Mucosa of gallbladder (tissue), 1 donor: ENCODE measurements around the gene PTGDS. TPM values are rescaled to one million over a fixed set of nuclear protein-coding genes. Genes with fewer than 3 reads are reported as not detected.

ENCODE experiments used
- DNase-seq: peaks from one replicate; pipeline ENCODE4 v3.0.0-alpha.2; 2020; ENCODE audit warnings: low spot score
- total RNA-seq: library from RNA; stranded (reverse); gene quantifications from one replicate; pipeline ENCODE4 v1.2.1, GENCODE V29; 2021
- donor health status: DM: no; HTN: no; CAD: no.

Gene PTGDS
- total RNA-seq, 1 donor from 2014 or later = 481 TPM

DNA sequence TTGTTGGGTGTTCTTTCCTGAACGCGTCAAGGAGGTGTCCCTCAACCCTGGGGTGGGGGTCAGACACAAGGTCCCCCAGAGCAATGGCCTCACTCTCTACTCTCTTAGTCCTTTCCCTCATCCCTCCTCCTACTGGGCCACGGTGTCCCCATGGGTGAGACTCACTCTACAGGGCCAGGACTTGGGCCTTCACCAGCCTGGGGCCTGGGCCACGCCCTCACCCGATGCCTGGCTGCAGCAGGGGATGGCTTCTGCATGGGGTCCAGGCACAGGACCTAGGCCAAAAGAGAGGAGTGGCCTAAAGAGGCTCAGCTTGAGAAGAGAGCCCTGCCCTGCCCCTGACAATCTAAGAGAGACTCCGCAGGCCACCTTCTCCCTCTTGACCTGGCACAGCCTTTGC, 19.4 kb upstream of the PTGDS start:
- no peak for DNase-seq

DNA sequence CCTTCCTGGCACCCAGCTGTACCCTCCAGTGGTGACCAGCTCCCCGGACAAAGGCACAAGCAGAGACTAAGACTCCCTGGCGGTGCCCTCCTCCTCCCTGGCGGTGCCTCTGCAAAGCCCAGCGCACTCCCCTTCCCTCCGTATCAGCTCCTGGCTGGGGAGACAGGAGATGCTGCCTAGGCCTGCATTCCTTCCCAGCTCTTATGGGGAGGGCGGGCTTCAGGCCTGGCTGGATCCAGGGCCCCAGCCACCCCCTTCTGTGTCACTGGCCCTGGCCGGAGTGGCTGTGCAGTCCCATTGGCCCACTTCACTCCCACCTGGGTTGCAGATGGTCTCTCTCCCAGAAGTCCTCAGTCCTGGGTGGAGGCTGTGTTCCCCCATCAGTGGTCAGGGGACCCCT, 18.8 kb upstream of the PTGDS start:
- no peak for DNase-seq

DNA sequence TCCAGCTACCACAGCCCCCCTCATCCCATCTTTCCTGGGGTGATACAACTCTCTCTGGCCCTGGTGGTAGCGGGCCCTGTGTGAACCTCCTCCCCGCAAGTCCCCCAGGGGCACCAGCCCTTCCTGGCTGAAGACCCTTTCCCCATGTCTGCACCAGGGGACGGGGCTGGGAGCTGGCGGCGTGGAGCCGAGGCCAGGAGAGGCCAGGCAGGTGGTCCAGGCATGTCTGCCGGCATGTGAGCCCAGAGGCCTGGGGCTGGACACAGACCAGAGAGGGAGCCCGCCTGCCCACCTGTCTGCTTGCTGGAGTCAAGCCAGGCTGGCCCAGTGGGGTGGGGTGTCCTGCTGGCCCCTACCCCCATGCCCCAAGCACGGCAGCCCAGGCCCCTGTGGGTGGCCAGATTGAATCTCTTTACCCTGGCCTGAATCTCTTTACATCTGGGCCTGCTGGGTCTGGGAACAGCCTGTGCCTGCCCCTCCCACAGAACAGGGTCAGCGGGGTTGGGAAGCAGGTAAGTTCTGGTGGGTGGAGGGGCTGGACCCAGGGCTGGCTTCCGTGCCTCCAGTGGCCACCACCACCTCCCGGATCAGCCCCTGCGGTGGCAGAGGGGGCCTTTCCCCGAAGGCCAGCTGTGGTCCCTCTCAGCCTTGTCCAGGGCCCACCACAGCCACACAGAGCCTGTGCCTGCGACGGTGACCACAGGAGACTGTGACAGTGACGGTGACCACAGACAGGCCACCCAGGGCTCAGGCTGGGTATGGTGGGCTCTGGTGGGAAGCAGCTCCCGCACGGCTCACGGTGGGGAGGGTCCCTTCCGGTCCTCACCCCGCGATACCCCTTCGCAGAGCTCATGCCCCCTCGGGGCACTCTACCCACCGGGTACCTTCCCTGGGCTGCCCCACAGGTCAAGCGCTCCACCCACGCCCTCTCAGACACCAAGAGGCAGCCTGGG, 18.1 kb upstream of the PTGDS start:
- DNase-seq = no peak

DNA sequence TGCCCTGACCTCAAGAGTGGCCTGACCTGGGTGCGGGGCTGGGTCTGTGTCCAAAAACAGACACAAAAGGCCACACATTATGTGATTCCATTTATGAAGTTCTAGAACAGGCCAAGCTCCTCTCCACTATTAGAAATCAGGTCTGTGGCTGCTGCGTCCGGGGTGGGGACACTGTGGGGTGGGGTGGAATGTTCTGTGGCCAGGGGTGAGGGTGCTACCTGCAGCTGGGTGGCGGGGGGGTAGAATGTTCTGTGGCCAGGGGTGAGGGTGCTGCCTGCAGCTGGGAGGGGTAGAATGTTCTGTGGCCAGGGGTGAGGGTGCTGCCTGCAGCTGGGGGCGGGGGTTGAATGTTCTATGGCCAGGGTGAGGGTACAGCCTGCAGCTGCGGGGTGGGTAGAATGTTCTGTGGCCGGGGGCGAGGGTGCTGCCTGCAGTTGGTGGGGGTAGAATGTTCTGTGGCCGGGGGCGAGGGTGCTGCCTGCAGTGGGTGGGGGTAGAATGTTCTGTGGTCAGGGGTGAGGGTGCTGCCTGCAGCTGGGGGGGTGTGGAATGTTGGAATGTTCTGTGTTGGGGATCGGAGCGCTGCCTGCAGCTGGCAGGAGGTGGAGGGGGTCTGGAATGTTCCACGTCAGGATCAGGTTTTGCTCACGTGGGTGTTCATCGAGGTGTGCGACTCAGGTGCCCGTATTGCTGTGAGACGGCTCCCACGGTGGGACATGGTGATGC, 16.9 kb upstream of the PTGDS start:
- DNase-seq = no peak

DNA sequence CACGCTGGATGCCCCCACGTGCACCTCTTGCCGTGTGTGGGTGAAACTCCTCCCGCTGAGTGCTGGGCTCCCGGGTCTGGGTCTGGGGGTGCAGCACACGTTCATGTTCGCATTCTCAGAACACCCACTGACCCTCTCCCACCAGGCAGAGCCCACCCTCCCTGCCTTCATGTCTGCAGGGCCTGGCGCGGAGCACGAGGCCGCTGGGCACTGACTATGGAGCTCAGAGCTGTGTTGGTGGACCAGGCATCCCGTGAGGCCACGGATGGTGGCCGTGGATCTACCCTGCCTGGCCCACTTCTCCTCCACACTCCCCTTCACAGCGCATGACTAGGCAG, 16.4 kb upstream of the PTGDS start:
- DNase-seq = no peak

DNA sequence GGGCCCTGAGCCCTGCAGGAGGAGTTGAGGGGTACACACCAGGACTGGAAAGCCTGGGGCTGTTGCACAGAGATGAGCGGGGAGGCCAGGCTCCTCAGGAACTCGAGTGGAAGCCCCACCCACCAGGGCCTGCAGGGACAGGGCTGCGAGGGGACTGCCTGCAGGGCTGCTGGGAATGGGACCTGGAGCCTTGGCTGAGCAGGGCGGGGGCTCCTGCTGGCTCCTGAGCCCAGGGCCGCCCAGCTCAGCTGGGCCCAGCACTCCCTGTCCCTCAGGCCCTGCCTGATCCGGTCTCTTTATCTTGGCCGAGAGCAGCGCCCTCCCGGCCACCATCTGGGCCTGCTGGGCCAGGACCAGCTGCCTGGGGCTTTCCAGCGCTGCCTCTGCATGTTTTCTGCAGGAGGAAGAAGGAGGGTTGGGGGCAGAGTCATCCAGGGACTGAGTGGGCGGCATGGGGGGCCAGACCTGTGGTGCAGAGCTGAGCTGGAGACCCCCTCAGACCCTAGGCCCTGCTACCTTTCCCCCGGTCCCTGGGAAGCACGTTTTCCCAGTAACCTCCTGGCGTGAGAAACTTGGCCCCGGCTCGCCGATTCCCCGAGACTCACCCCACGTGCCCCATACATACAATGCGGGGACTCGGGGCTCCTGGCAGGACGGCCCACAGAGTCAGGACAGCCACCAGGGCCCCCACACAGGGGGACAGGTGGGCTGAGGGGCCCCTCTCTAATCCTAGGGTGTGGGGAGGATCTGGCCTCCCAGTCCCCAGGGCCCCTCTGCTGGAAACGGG, 15.8 kb upstream of the PTGDS start:
- no peak for DNase-seq

DNA sequence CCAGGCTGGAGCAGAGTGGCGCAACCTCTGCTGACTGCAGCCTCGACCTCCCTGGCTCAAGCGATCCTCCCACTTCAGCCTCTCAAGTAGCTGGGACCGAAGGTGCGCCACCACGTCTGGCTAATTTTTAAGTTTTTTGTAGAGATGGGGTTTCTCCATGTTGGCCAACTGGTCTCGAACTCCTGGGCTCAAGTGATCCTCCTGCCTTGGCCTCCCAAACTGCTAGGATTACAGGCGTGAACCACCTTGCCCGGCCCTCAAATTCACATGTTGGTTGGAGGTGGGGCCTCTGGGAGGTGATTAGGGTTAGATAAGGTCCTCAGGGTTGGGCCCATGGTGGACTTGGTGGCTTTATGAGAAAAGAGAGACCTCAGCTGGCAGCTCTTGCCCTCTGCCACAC, 15.1 kb upstream of the PTGDS start:
- no peak for DNase-seq

DNA sequence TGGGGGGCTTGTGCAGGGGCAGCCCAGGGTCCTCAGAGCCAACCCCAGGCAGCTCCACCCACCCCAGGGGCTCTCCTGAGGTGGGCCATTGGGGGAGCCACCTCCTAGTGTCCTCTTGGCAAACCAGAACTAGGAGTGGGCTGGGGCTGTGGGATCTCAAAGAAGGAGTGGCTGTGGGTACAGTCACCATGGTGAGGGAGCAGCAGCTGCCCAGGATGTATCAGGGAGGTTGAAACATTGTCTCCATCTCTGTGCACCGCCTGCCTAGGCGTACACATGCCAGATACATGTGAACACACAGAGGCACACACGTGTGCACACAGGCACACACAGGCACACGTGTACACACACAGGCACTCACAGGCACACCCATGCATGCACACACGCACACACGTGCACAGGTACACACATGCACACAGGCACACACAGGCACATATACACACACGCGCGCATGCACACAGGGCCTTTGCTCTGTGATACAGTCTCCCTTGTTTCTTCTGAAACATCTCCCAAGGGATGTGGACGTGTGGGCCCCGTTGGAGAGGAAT, 14.5 kb upstream of the PTGDS start:
- DNase-seq = no peak

DNA sequence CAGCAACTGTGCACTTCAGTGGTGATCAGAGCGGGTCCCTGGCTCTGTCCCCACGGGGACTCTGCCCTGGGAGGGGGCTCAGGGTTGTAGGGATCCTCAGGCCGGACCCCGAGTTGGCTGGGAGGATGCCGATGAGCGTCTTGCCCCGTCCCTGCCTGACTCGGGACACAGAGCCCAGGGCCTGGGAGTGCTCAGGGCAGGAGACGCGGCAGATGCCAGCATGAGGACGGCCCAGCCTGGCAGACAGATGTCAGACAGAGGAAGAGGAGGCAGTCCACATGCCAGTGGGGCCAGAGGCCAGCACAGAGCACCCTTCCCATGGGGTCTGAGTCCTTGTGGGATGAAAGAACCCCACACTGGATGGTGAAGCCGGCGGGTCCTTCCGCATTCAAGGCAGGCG, 14.0 kb upstream of the PTGDS start:
- no peak for DNase-seq

DNA sequence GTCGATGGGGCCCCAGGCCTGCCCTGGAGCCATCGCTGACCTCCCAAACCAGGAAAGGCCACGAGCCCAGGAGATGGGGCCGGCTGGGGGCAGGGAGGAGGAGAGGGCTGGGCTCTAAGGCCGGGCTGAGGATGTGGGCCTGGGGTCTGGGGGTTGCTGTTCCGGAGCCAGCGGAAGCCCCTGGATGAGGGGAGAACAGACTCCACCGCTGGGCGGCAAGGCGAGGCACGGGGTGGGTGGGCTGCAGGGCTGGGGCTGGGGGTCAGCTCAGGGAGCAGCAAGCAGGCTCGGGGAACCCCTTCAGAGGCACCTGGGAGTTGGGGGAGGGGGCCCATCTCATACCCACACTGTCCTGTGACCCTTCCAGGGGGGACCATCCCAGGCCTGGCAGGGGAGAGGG, 13.6 kb upstream of the PTGDS start:
- DNase-seq = no peak

DNA sequence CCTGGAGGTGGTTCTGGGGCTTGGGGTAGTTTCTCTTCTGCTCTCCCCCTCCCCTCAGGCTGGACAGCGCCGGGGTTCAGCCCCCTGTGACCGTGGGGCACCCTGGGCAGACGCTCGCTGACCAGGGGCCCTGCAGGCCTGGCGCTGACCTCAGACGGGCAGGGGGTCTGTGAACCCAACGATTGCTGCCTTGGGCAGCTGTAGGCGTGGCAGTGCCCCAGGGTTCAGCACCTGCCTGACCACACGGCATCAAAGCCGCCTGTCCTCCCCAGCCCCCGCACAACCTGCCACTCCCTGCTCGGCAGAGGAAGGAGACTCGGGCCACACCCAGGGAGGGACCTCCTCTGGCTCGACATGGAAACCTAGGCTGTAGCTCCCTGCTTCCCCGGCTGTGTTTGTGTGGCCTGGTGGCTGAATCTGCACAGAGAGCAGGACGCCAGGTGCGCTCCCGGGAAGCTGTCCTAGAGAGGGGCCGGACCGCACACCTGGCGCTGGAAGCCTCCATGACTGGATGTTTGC, 13.1 kb upstream of the PTGDS start:
- no peak for DNase-seq

DNA sequence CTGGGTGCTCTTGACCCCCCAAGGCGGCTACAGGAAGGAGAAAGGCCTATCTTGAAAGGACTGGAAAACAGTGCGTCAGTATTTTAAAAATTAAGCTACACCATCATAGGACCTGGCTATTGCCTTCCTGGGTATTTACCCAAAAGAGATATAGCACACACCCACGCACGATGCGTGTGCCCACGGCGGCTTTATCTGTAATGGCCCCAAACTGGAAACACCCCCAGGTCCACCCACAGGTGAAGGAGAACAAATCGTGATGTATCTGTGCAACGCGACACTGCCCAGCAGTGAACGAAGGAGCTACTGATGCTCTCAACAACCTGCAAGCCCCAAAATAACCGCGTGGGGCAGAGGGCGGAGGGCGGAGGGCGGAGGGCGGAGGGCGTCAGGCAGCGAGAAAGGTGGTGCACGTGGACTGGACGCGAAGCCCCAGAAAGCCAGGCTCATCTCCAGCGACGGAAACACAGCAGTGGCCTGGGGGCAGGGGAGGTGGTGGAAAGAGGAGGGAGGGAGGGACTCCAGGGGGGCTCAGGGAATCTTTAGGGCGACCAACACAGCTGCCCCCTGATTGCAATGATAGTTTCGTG, 12.4 kb upstream of the PTGDS start:
- no peak for DNase-seq

DNA sequence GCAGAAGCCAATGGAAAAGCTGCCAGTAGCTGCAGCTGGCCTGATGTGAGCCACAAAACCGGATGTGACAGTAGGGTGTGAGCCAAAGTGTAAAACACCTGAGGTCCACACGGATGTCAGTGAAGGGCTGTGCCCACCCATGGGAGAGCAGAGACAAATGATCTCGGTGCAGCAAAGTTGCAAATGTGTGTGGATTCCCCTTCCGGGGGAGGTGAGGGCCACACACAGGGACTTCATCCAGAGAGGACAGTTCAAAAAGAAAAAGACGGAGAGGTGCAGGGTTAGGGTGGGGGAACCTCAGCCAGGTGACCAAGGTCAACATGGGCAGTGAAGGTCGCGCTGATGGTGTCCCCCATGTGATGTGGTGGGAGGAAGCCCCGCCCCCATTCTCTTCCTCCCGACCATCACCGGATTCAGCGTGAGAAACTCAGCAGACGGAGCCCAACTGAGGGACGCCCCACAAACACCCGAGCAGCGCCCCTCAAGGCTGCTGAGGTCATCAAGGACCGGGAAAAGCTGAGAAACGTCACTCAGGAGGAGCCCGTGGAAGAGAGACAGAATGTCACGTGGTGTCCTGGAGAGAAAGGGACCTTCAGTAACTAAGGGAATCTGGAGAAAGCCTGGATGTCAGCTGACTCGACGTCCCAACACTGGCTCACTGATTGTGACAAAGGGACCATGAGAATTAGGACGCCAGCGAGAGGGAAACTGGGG, 11.4 kb upstream of the PTGDS start:
- DNase-seq = no peak

DNA sequence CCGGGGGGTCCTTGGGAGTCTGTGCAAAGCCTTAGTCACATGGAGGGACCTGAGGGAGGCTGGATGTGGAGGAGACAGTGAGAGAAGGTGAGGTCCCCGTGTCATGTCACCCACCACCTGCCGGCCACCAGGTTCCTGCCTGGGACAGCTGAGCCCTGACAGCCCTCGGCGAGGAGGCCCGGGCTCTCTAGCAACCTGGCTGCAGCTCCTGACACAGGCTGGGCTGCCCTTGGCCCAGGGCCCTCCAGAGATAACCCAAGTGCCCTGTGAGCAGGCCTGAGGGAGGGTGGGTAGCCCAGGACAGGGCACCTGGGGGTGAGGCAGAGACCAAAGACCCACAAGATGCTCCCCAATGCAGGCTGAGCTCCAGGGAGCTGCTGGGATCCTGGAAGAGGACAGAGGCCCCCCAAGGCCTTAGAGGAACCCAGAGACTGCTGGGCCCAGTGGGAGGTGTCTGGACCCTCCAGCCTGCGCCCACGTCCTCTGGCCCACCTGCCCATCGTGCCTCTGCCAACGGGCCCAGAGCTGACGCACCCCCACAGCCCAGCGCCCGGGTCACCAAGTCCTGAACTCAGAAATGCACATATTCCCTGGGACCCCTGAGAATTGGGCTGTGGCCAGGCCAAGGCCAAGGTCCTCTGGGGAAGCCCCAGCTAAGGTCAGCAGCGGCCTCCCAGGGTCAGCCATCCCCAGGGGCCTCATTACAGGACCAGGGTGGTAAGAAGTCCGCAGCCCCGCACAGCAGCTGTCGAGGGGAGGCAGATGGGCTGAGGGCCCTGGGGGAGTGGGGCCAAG, 8.8 kb upstream of the PTGDS start:
- DNase-seq = no peak

DNA sequence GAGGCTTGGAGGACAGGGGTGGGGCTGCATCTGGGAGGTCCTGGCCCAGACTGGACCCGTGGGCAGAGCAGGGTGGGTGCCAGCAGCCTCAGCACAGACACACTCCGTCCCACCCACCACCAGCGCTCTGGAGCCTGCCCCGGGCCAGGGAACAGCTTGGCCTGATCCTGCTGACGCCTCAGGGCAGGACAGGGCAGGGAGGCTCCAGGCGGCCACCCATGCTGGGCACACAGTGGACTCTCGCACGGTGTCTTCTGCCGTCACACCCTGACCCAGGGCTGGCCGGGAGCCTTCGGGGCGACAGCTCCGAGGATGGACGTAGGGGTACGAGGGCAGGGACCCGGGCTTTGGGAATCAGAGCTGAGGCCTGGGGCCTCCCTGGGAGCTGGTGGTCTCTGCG, 8.2 kb upstream of the PTGDS start:
- no peak for DNase-seq

DNA sequence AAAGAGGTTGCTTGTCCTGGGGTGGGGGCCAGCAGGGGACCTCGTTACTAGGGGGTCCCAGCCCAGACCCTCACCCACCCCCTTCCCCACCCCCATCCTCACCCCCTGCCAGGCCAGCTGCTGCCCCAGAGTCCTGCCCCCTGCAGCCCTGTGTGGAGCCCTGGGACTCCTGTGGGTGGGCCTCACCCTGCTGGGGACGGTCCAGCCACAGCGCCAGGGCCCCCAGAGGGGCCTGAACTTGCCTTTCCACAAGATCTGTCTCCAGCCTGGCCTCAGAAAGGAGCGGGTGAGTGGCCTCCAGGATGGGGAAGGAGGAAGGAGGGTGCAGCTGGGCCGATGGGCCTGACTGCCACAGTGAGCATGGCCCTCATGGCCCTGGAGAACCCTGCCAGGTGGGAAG, 7.5 kb upstream of the PTGDS start:
- DNase-seq = no peak

DNA sequence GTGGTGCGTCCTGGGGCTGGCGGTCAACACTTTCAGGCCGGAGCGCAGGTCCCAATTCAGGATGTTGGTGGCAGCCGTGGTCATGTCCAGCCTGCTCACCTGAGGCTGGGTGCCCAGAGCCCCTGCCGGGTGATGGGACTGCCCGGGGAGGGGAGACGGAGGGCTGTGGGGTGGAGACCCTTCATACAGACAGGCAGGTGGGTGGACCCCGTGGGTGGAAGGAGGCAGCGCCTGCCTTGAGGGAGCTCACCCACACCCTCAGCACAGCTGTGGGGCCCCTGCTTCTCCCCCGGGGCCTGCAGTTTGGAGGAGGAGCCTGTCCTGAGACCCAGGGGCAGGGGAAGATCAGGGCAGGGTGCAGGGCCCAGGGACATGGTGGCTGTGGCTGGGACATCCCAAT, 6.9 kb upstream of the PTGDS start:
- no peak for DNase-seq

DNA sequence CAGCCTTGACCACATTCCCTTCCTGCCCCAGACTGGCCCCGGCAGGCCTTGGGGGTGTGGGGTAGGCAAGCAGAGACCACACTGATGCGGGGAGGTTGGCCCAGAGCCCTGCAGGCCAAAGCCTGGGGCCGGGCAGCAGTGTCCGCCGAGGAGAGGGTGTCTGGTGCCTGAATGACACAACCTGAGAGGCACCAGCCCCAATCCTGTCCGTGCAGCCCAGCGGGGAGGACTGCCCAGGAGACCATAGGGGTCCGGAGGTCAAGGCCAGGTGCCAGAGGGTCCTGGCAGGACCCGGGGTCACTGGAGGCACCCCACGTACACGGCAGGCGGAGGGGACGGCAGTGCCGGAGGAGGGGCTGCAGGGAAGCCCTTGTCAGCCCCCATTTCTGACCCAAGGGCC, 5.6 kb upstream of the PTGDS start:
- no peak for DNase-seq

DNA sequence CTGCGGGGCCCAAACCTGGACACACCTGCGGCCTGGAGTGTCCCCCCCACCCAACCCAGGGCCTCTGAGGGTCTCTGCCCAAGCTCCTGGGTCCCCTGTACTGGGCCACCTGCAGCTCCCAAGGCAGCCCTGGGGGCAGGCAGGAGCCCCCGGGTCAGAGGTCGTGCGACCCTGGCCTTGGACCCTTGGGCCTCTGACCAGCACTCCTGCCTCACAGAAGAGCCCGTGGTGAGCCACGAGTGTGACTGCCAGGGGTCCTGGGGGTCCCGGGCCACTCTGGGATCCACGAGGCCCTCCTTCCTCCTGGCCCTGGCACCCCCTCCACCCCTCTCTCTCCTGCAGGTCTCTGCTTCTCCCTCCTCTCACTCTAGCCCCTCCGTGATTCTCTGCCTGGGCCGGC, 5.0 kb upstream of the PTGDS start:
- DNase-seq = no peak

DNA sequence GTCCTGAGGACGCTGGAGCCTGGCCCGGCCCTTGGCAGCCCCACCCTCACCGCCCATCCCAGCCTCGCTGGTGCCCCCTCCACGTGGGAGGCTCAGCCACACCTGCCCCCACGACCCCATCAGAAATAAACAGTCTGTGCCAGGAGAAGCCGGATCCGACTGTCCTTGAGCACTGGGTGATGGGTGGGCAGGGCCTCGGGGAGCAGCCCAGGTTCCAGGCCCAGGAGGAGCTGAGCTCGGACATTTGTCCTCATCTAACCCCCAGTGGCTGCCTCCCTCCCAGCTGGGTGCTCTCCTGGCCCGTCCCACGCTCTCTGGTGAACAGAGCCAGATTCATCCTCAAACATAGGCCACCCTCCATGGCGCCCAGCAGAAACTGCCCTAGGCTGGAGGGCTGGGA, 4.6 kb upstream of the PTGDS start:
- no peak for DNase-seq
